Ascending aorta (tissue), 2 donors: ENCODE data around the gene DNAJA2. TPM values are rescaled to one million over a fixed set of nuclear protein-coding genes. Genes with fewer than 3 reads are reported as not detected.
"Not testable (repeated sequence)": the region's sequence is repeated elsewhere in the genome, so short reads cannot be mapped to it uniquely, and the experiment has no call there.

ENCODE experiments used
- DNase-seq, 2 donors: peaks; one replicate each; pipeline ENCODE4 v3.0.0-alpha.2; 2019; ENCODE audit warnings: low spot score in 2 of 2
- H3K27ac ChIP-seq, 2 donors: fragments of 200-600 bp; sonication (generic); one replicate each; pipeline ENCODE4 v1.5.1; 2016 to 2017; ENCODE audit warnings: mild to moderate bottlenecking in 1 of 2
- H3K27me3 ChIP-seq: fragments of 200-600 bp; sonication (generic); one replicate; pipeline ENCODE4 v1.5.1; 2017
- H3K36me3 ChIP-seq, 2 donors: fragments of 200-600 bp; sonication (generic); one replicate each; pipeline ENCODE4 v1.5.1; 2016
- H3K4me1 ChIP-seq, 2 donors: fragments of 200-600 bp; sonication (generic); one replicate each; pipeline ENCODE4 v1.5.1; 2016 to 2017; ENCODE audit warnings: mild to moderate bottlenecking in 1 of 2
- H3K4me3 ChIP-seq, 2 donors: fragments of 200-600 bp; sonication (generic); one replicate each; pipeline ENCODE4 v1.5.1; 2016 to 2017; ENCODE audit warnings: mild to moderate bottlenecking in 1 of 2
- H3K9me3 ChIP-seq, 2 donors: fragments of 200-600 bp; sonication (generic); one replicate each; pipeline ENCODE4 v1.5.1; 2016
- CTCF ChIP-seq, 3 experiments: fragments of 200-600 bp in 2 of 3; fragments of 450-650 bp in 1 of 3; sonication (generic) in 2 of 3; IDR thresholded peaks; one replicate each; pipeline ENCODE4 v1.5.1; 2016 to 2019; ENCODE audit warnings: antibody characterized with exemption in 3 of 3, mild to moderate bottlenecking in 1 of 3, moderate library complexity in 1 of 3
- intact Hi-C: fragments of 100-400 bp; cut with DNase I; formaldehyde crosslinking; loops from one replicate; pipeline ENCODE4 v1.15.1; 2023
- total RNA-seq: library from RNA; depleted of rRNA; stranded (reverse); fragments of >200 nt; gene quantifications from one replicate; pipeline ENCODE4 v1.1.0, GENCODE V29; 2016

DNAJA2 gene
- total RNA-seq, 1 donor from 2014 or later: 15.8 TPM

- Histone ChIP-seq H3K9me3 (no peaks in the 10 kb centered on the region), H3K27ac (no peak overlapping the region), H3K27me3 (no peaks in the 10 kb centered on the region), H3K36me3 (no peaks in the 10 kb centered on the region), H3K4me3 (no peak overlapping the region), H3K4me1 (no peaks in the 10 kb centered on the region)
- no peak for DNase-seq
- intact Hi-C loops: no loop called here
- no peak for TF ChIP-seq CTCF (IDR thresholded peaks at IDR 0.05)
Measured at GRCh38 chr16:47013910-47014309, 40.4 kb upstream of the DNAJA2 start.

- no peak overlapping the region for H3K27ac ChIP-seq
- no peaks in the 10 kb centered on the region for H3K36me3 ChIP-seq
- intact Hi-C loops: no loop called here
Measured at GRCh38 chr16:47013172-47013571, 39.7 kb upstream of the DNAJA2 start.

GRCh38 chr16:47010812-47011211, 37.3 kb upstream of the DNAJA2 start:
- H3K4me1 ChIP-seq, H3K27me3 ChIP-seq, intact Hi-C loops, H3K9me3 ChIP-seq, DNase-seq, H3K27ac ChIP-seq, H3K4me3 ChIP-seq, H3K36me3 ChIP-seq: not testable (repeated sequence)

More at GRCh38 chr16:47013172-47013571, 39.7 kb upstream of the DNAJA2 start:
- H3K4me1 ChIP-seq: no peaks in the 10 kb centered on the region
- no peaks in the 10 kb centered on the region for H3K9me3 ChIP-seq
- DNase-seq: no peak
- TF ChIP-seq CTCF (IDR thresholded peaks at IDR 0.05): no peak
- H3K4me3 ChIP-seq: no peak overlapping the region
- no peaks in the 10 kb centered on the region for H3K27me3 ChIP-seq

- H3K4me3 ChIP-seq: no peak overlapping the region
- H3K9me3 ChIP-seq: no peaks in the 10 kb centered on the region
- H3K27me3 ChIP-seq: no peaks in the 10 kb centered on the region
- H3K27ac ChIP-seq: no peak overlapping the region
- TF ChIP-seq CTCF (IDR thresholded peaks at IDR 0.05): no peak
- no peaks in the 10 kb centered on the region for H3K4me1 ChIP-seq
- DNase-seq: no peak
- H3K36me3 ChIP-seq: no peaks in the 10 kb centered on the region
- intact Hi-C loops: no loop called here
Measured at GRCh38 chr16:47008612-47009011, 35.1 kb upstream of the DNAJA2 start.

GRCh38 chr16:47008174-47008573, 34.7 kb upstream of the DNAJA2 start:
- no peak for DNase-seq
- no peaks in the 10 kb centered on the region for H3K9me3 ChIP-seq
- H3K4me3 ChIP-seq: no peak overlapping the region
- no peaks in the 10 kb centered on the region for H3K4me1 ChIP-seq
- TF ChIP-seq CTCF (IDR thresholded peaks at IDR 0.05): no peak
- no peaks in the 10 kb centered on the region for H3K36me3 ChIP-seq
- H3K27ac ChIP-seq: no peak overlapping the region
- no peaks in the 10 kb centered on the region for H3K27me3 ChIP-seq
- intact Hi-C loops: no loop called here

- Histone ChIP-seq H3K27me3 (no peaks in the 10 kb centered on the region), H3K27ac (no peak overlapping the region), H3K36me3 (no peaks in the 10 kb centered on the region), H3K4me3 (no peak overlapping the region), H3K4me1 (no peaks in the 10 kb centered on the region), H3K9me3 (no peaks in the 10 kb centered on the region)
- no peak for DNase-seq
- TF ChIP-seq CTCF (IDR thresholded peaks at IDR 0.05): no peak
- intact Hi-C loops: no loop called here
Measured at GRCh38 chr16:47004652-47005051, 31.2 kb upstream of the DNAJA2 start.

- H3K4me1 ChIP-seq, H3K9me3 ChIP-seq, H3K27ac ChIP-seq, DNase-seq, H3K27me3 ChIP-seq, H3K4me3 ChIP-seq, H3K36me3 ChIP-seq, intact Hi-C loops: not testable (repeated sequence)
Measured at GRCh38 chr16:47000066-47000465, 26.6 kb upstream of the DNAJA2 start.
